Rectal smooth muscle tissue (tissue), 1 donor: ENCODE data around the gene IKBKG.
"Not testable (repeated sequence)": the region's sequence is repeated elsewhere in the genome, so short reads cannot be mapped to it uniquely, and the experiment has no call there.

Source experiments
- H3K27ac ChIP-seq: one replicate; pipeline ENCODE4 v1.7.0; 2013; ENCODE audit warnings: low read depth, low read length, inconsistent platforms
- H3K27me3 ChIP-seq: one replicate; pipeline ENCODE4 v1.7.0; 2013; ENCODE audit warnings: low read length; ENCODE audit not compliant: control insufficient read depth, insufficient read depth
- H3K36me3 ChIP-seq: one replicate; pipeline ENCODE4 v1.7.0; 2013; ENCODE audit warnings: low read length; ENCODE audit not compliant: control insufficient read depth, insufficient read depth
- H3K4me1 ChIP-seq: one replicate; pipeline ENCODE4 v1.7.0; 2013; ENCODE audit warnings: low read length; ENCODE audit not compliant: control insufficient read depth, insufficient read depth
- H3K4me3 ChIP-seq: one replicate; pipeline ENCODE4 v1.7.0; 2013; ENCODE audit warnings: low read length
- H3K9ac ChIP-seq: one replicate; pipeline ENCODE4 v1.7.0; 2013; ENCODE audit warnings: low read length

The IKBKG gene

GRCh38 chrX:154548028-154548316 lies 552 bp downstream of the IKBKG start:
- Histone ChIP-seq H3K27ac (peak overlapping the region; percentile 84), H3K36me3 (peaks cover under 1% of the 10 kb centered on the region), H3K27me3 (no peaks in the 10 kb centered on the region), H3K4me3 (peak overlapping the region; percentile 69), H3K9ac (peak overlapping the region; percentile 58), H3K4me1 (peaks cover 4% of the 10 kb centered on the region)

GRCh38 chrX:154549766-154550165 lies 2.3 kb downstream of the IKBKG start:
- Histone ChIP-seq H3K27ac (no peak overlapping the region), H3K9ac (no peak overlapping the region), H3K27me3 (no peaks in the 10 kb centered on the region), H3K4me3 (no peak overlapping the region), H3K4me1 (peaks cover 4% of the 10 kb centered on the region), H3K36me3 (peaks cover 9% of the 10 kb centered on the region)

- H3K27ac ChIP-seq, result not testable (repeated sequence)
Measured at GRCh38 chrX:154552112-154552806, 4.8 kb downstream of the IKBKG start.

GRCh38 chrX:154558060-154558690 lies 10.8 kb downstream of the IKBKG start:
- H3K27me3 ChIP-seq, H3K4me1 ChIP-seq, H3K9ac ChIP-seq, H3K27ac ChIP-seq, H3K36me3 ChIP-seq, H3K4me3 ChIP-seq: not testable (repeated sequence)

More at GRCh38 chrX:154552112-154552806, 4.8 kb downstream of the IKBKG start:
- H3K27me3 ChIP-seq, H3K9ac ChIP-seq, H3K36me3 ChIP-seq, H3K4me3 ChIP-seq, H3K4me1 ChIP-seq: not testable (repeated sequence)

- H3K27ac ChIP-seq, H3K4me3 ChIP-seq, H3K9ac ChIP-seq: not testable (repeated sequence)
Measured at GRCh38 chrX:154558896-154559295, 11.5 kb downstream of the IKBKG start.

GRCh38 chrX:154560326-154560725 lies 12.9 kb downstream of the IKBKG start:
- not testable (repeated sequence) for H3K4me3 ChIP-seq, H3K4me1 ChIP-seq, H3K27me3 ChIP-seq, H3K36me3 ChIP-seq, H3K9ac ChIP-seq, H3K27ac ChIP-seq

More at GRCh38 chrX:154558896-154559295, 11.5 kb downstream of the IKBKG start:
- not testable (repeated sequence) for H3K4me1 ChIP-seq, H3K27me3 ChIP-seq, H3K36me3 ChIP-seq

GRCh38 chrX:154562295-154562694 lies 14.9 kb downstream of the IKBKG start:
- not testable (repeated sequence) for H3K4me3 ChIP-seq, H3K4me1 ChIP-seq

GRCh38 chrX:154570361-154570760 lies 22.9 kb downstream of the IKBKG start:
- H3K27ac ChIP-seq, H3K27me3 ChIP-seq, H3K36me3 ChIP-seq, H3K9ac ChIP-seq, H3K4me3 ChIP-seq, H3K4me1 ChIP-seq: not testable (repeated sequence)

More at GRCh38 chrX:154562295-154562694, 14.9 kb downstream of the IKBKG start:
- not testable (repeated sequence) for H3K36me3 ChIP-seq, H3K27me3 ChIP-seq, H3K9ac ChIP-seq, H3K27ac ChIP-seq

- H3K4me1 ChIP-seq, result not testable (repeated sequence)
Measured at GRCh38 chrX:154573061-154573460, 25.6 kb downstream of the IKBKG start.

GRCh38 chrX:154575076-154575475 lies 27.7 kb downstream of the IKBKG start:
- not testable (repeated sequence) for H3K4me1 ChIP-seq, H3K27ac ChIP-seq, H3K36me3 ChIP-seq, H3K27me3 ChIP-seq, H3K9ac ChIP-seq, H3K4me3 ChIP-seq

More at GRCh38 chrX:154573061-154573460, 25.6 kb downstream of the IKBKG start:
- not testable (repeated sequence) for H3K27me3 ChIP-seq, H3K4me3 ChIP-seq, H3K36me3 ChIP-seq, H3K9ac ChIP-seq, H3K27ac ChIP-seq

- H3K9ac ChIP-seq, H3K4me1 ChIP-seq, H3K27ac ChIP-seq, H3K27me3 ChIP-seq, H3K36me3 ChIP-seq, H3K4me3 ChIP-seq: not testable (repeated sequence)
Measured at GRCh38 chrX:154582994-154583393, 35.6 kb downstream of the IKBKG start.

GRCh38 chrX:154584585-154585183 lies 37.3 kb downstream of the IKBKG start, which contains the start of gene CTAG1A:
Gene CTAG1A (plus strand): TSS chrX:154585133. CDS start chrX:154585207, 74 bp downstream.
- H3K9ac ChIP-seq, H3K4me1 ChIP-seq, H3K27ac ChIP-seq, H3K4me3 ChIP-seq, H3K27me3 ChIP-seq, H3K36me3 ChIP-seq: not testable (repeated sequence)

- H3K27ac ChIP-seq, H3K9ac ChIP-seq, H3K27me3 ChIP-seq: not testable (repeated sequence)
Measured at GRCh38 chrX:154590415-154590814, 43.0 kb downstream of the IKBKG start.

More at GRCh38 chrX:154590415-154590814, 43.0 kb downstream of the IKBKG start:
- not testable (repeated sequence) for H3K4me3 ChIP-seq, H3K4me1 ChIP-seq, H3K36me3 ChIP-seq
